RKO (cell line): Measurements from ENCODE around the gene NCF1.
A peak's percentile ranks its signal among the peaks of the same experiment; 100 is the strongest.
"Not testable (repeated sequence)": the region's sequence is repeated elsewhere in the genome, so short reads cannot be mapped to it uniquely, and the experiment has no call there.

ENCODE experiments used
- DNase-seq: peaks from one replicate; pipeline ENCODE4 v3.0.0-alpha.2; 2016; ENCODE audit warnings: low spot score

Gene NCF1

DNA sequence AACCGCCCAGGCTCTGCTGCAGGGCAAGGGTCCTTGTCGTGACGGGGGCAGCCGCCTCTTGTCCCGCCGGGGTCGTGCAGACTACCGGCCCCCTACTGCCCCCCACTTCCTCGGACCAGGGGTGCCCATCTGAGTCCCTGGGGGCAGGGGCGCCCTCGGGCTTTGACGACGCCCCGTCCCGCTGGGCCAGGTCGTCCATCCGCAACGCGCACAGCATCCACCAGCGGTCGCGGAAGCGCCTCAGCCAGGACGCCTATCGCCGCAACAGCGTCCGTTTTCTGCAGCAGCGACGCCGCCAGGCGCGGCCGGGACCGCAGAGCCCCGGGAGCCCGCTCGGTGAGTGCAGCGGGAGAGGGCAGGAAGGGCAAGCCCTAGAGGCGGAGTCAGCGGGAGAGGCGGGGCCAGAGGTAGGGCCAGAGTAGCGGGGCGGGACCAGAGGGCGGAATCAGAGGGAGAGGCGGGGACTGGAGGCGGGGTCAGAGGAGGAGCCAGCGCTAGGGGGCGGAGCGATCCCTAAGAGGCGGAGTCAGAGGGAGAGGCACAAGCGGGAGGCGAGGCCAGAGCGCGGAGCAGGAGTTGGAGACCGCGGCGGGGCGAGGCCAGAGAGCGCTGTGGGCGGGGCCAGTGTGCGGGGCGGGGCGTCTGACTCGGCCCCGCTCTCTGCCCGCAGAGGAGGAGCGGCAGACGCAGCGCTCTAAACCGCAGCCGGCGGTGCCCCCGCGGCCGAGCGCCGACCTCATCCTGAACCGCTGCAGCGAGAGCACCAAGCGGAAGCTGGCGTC lies 14.7 kb downstream of the NCF1 start:
- peak; percentile 62 for DNase-seq

- DNase-seq: not testable (repeated sequence)
Measured at GRCh38 chr7:74789200-74789736, 15.5 kb downstream of the NCF1 start.

GRCh38 chr7:74797848-74798622 lies 24.2 kb downstream of the NCF1 start:
- DNase-seq: not testable (repeated sequence)

- DNase-seq: not testable (repeated sequence)
Measured at GRCh38 chr7:74798644-74799043, 24.8 kb downstream of the NCF1 start.

DNA sequence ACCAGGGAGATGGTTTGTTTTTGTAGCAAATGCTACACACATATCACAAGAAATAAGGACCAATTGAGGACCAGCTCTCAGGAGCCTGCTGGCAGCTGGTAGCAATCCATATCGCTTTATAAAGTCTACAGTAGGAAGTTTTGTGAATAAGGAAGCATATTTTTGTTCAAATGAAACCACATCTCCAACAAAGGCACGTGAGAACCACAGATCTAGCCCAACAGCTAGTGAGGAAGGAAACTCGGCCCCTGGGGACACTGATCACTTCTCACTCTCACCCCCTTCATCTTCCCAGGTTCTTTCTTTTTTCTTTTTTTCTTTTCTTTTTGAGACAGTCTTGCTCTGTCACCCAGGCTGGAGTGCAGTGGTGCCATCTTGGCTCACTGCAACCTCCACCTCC lies 42.1 kb downstream of the NCF1 start:
- DNase-seq: not testable (repeated sequence)

- DNase-seq: not testable (repeated sequence)
Measured at GRCh38 chr7:74820146-74820805, 46.5 kb downstream of the NCF1 start.

GRCh38 chr7:74821259-74821658 lies 47.4 kb downstream of the NCF1 start:
- not testable (repeated sequence) for DNase-seq

GRCh38 chr7:74829959-74830358 lies 56.1 kb downstream of the NCF1 start:
- DNase-seq: not testable (repeated sequence)

- DNase-seq: not testable (repeated sequence)
Measured at GRCh38 chr7:74830411-74830810, 56.6 kb downstream of the NCF1 start.
